Heart left ventricle (tissue), 16 donors: ENCODE data around the gene HDGFL1. TPM values are rescaled to one million over a fixed set of nuclear protein-coding genes. Genes with fewer than 3 reads are reported as not detected.

Experiments
- ATAC-seq, 4 donors: fragments of 200-7000 bp; cut with Tn5 transposase; one replicate each; pipeline ENCODE4 v1.9.1; 2020 to 2022; ENCODE audit warnings: moderate library complexity in 4 of 4, mild to moderate bottlenecking in 3 of 4, moderate number of reproducible peaks in 1 of 4
- DNase-seq, 5 donors: peaks; one replicate each; pipeline ENCODE4 v3.0.0-alpha.2; 2020
- H3K27ac ChIP-seq, 12 donors: fragments of 200-600 bp; sonication (generic) in 4 of 12; one replicate each; pipeline versions ENCODE4 v1.5.0 to v1.8.0; 2016 to 2022; ENCODE audit warnings: mild to moderate bottlenecking in 2 of 12
- H3K27me3 ChIP-seq, 9 donors: fragments of 200-600 bp; sonication (generic) in 2 of 9; one replicate each; pipeline versions ENCODE4 v1.5.1 to v1.8.0; 2016 to 2022; ENCODE audit warnings: mild to moderate bottlenecking in 3 of 9
- H3K36me3 ChIP-seq, 9 donors: fragments of 200-600 bp; sonication (generic) in 2 of 9; one replicate each; pipeline versions ENCODE4 v1.5.0 to v1.8.0; 2018 to 2022; ENCODE audit warnings: mild to moderate bottlenecking in 2 of 9
- H3K4me1 ChIP-seq, 12 donors: fragments of 200-600 bp; sonication (generic) in 4 of 12; one replicate each; pipeline versions ENCODE4 v1.5.0 to v1.8.0; 2016 to 2022; ENCODE audit warnings: mild to moderate bottlenecking in 3 of 12
- H3K4me3 ChIP-seq, 12 donors: fragments of 200-600 bp; sonication (generic) in 4 of 12; one replicate each; pipeline versions ENCODE4 v1.5.0 to v1.8.0; 2017 to 2022; ENCODE audit warnings: mild to moderate bottlenecking in 9 of 12, moderate library complexity in 4 of 12
- H3K9me3 ChIP-seq, 12 donors: fragments of 200-600 bp; sonication (generic) in 4 of 12; one replicate each; pipeline versions ENCODE4 v1.5.0 to v1.8.0; 2016 to 2022; ENCODE audit warnings: mild to moderate bottlenecking in 1 of 12
- CTCF ChIP-seq, 12 donors: fragments of 200-600 bp; sonication (generic) in 4 of 12; IDR thresholded peaks; one replicate each; pipeline versions ENCODE4 v1.5.0 to v1.8.0; 2018 to 2022; ENCODE audit warnings: antibody characterized with exemption in 12 of 12, mild to moderate bottlenecking in 5 of 12
- POLR2A ChIP-seq, 2 donors: fragments of 450-650 bp; IDR thresholded peaks; one replicate each; pipeline ENCODE4 v1.6.1; 2017; ENCODE audit warnings: antibody characterized with exemption in 2 of 2, mild to moderate bottlenecking in 2 of 2, moderate library complexity in 2 of 2
- WGBS, 4 donors: extraction: QIAGEN DNeasy Blood & Tissue Kit in 2 of 4; methylation state at CpG; one replicate each; pipeline versions ENCODE4 v1.1.5 to v1.1.7; 2013 to 2018; 5-methylcytosine and 5-hydroxymethylcytosine counted together
- intact Hi-C, 10 donors: fragments of 100-400 bp; cut with DNase I; formaldehyde crosslinking; loops; one replicate each; pipeline versions ENCODE4 v1.11.1 to v1.14.2; 2022
- polyA plus RNA-seq, 2 donors: library from polyadenylated mRNA; stranded (reverse); fragments of 200-250 nt; gene quantifications; one replicate each; pipeline ENCODE4 v1.2.3, GENCODE V29; 2013
- total RNA-seq, 9 donors: library from RNA; depleted of rRNA in 2 of 9; stranded (reverse); fragments of >200 nt in 2 of 9; fragmentation: NEBNext Ultra II Directional in 3 of 9; extraction: Animal tissue kit (Norgen Biotek cat#: 25700) in 3 of 9; gene quantifications; one replicate each; pipeline versions ENCODE4 v1.1.0 to v1.2.4, GENCODE V29; 2016 to 2023
- donor health status: ischemic (EF 13 %, LVEDD 7.1; RV severe dilation, severe dysfunction).
- donor health status: healthy with polysubstance abuse.
- donor health status: DM: no; HTN: yes; CAD: no.
- donor health status: DM: no; HTN: no; CAD: no.
- donor health status: ischemic (EF 25% LVEDD 6.9; RV normal size, moderate dysfunction).
- donor health status: ischemic (EF 25% LVEDD 5.7; RV mildly dilated, moderate dysfunction).
- donor health status: healthy.
- donor health status: DM: yes; HTN: yes; CAD: no.
- donor health status: ischemic (EF 35%, LVEDD 5.7; RV mildly dilated, moderate dysfunction).
- donor health status: nonischemic (EF 11% LVEDD 7.7; RV severe dilation, severe dysfunction).
- donor health status: DM: yes; HTN: yes; CAD: no.
- donor health status: PGD.
- donor health status: ischemic (EF 29% LVEDD 5.4; RV normal size, mild dysfunction).
- donor health status: nonischemic (EF 23%, LVEDD 6.1; RV moderate dilation, normal function).

The HDGFL1 gene
- total and polyA plus RNA-seq, 11 donors = not detected

GRCh38 chr6:22579439-22579838 is 10.1 kb downstream of the HDGFL1 start:
- WGBS, 4 donors = 94 to 97% (median 97%) methylated on average over 5 of the region's 5 CpGs
- intact Hi-C loops = no loop called here
- no peak for ATAC-seq
- no peak for DNase-seq
- H3K4me1 ChIP-seq = peaks cover 0 to 6% (median 0%) of the 10 kb centered on the region in 12 donors
- no peaks in the 10 kb centered on the region for H3K27me3 ChIP-seq
- no peaks in the 10 kb centered on the region for H3K36me3 ChIP-seq
- H3K4me3 ChIP-seq = no peak overlapping the region
- no peak for TF ChIP-seq CTCF (IDR thresholded peaks at IDR 0.05)
- TF ChIP-seq POLR2A (IDR thresholded peaks at IDR 0.05) = no peak
- H3K27ac ChIP-seq = no peak overlapping the region
- H3K9me3 ChIP-seq = no peaks in the 10 kb centered on the region

- TF ChIP-seq POLR2A (IDR thresholded peaks at IDR 0.05) (no peak), CTCF (IDR thresholded peaks at IDR 0.05) (no peak)
- H3K4me3 ChIP-seq = no peak overlapping the region
- ATAC-seq (no peak), DNase-seq (no peak)
- peaks cover 0 to 6% (median 0%) of the 10 kb centered on the region in 12 donors for H3K4me1 ChIP-seq
- H3K27ac ChIP-seq = no peak overlapping the region
- H3K9me3 ChIP-seq = no peaks in the 10 kb centered on the region
- 88 to 98% (median 96%) methylated on average over 5 of the region's 5 CpGs for WGBS, 4 donors
- intact Hi-C loops = no loop called here
- no peaks in the 10 kb centered on the region for H3K36me3 ChIP-seq
- no peaks in the 10 kb centered on the region for H3K27me3 ChIP-seq
Observed at GRCh38 chr6:22580337-22580736, 11.0 kb downstream of the HDGFL1 start.

GRCh38 chr6:22582417-22583205 is 13.2 kb downstream of the HDGFL1 start:
- Histone ChIP-seq H3K27me3 (no peaks in the 10 kb centered on the region), H3K9me3 (no peaks in the 10 kb centered on the region), H3K36me3 (no peaks in the 10 kb centered on the region), H3K27ac (no peak overlapping the region), H3K4me3 (no peak overlapping the region), H3K4me1 (peaks cover 0 to 3% (median 0%) of the 10 kb centered on the region in 12 donors)
- intact Hi-C loops = no loop called here
- DNase-seq = no peak
- ATAC-seq = no peak
- WGBS, 4 donors = 83 to 90% (median 84%) methylated on average over 4 of the region's 4 CpGs
- TF ChIP-seq POLR2A (IDR thresholded peaks at IDR 0.05) = no peak
- TF ChIP-seq CTCF (IDR thresholded peaks at IDR 0.05) = no peak

GRCh38 chr6:22583230-22583629 is 13.9 kb downstream of the HDGFL1 start:
- no peaks in the 10 kb centered on the region for H3K9me3 ChIP-seq
- no peaks in the 10 kb centered on the region for H3K27me3 ChIP-seq
- peaks cover 0 to 3% (median 0%) of the 10 kb centered on the region in 12 donors for H3K4me1 ChIP-seq
- no peak overlapping the region for H3K27ac ChIP-seq
- WGBS, 4 donors = 78 to 87% (median 84%) methylated on average over 5 of the region's 5 CpGs
- intact Hi-C loops = no loop called here
- ATAC-seq (no peak), DNase-seq (no peak)
- TF ChIP-seq CTCF (IDR thresholded peaks at IDR 0.05) (no peak), POLR2A (IDR thresholded peaks at IDR 0.05) (no peak)
- H3K36me3 ChIP-seq = no peaks in the 10 kb centered on the region
- H3K4me3 ChIP-seq = no peak overlapping the region
